Spleen (tissue), 11 donors: Measurements from ENCODE around the gene GCK. TPM values are rescaled to one million over a fixed set of nuclear protein-coding genes. Genes with fewer than 3 reads are reported as not detected.

Source experiments
- DNase-seq: peaks from one replicate; pipeline ENCODE4 v3.0.0-alpha.2; 2020
- H3K27ac ChIP-seq, 8 donors: fragments of 200-600 bp; sonication (generic) in 7 of 8; 1 replicate in 4 of 8; 2 replicates in 4 of 8; pipeline versions ENCODE4 v1.5.0 to v1.8.0; 2016 to 2021; ENCODE audit warnings: inconsistent platforms in 4 of 8, mild to moderate bottlenecking in 4 of 8, moderate library complexity in 1 of 8
- H3K27me3 ChIP-seq, 7 donors: fragments of 200-600 bp; sonication (generic) in 6 of 7; replicated peaks in 1 of 7; 1 replicate in 4 of 7; 2 replicates in 3 of 7; pipeline versions ENCODE4 v1.5.0 to v1.8.0; 2016 to 2021; ENCODE audit warnings: inconsistent platforms in 3 of 7, mild to moderate bottlenecking in 1 of 7
- H3K36me3 ChIP-seq, 6 donors: fragments of 200-600 bp; sonication (generic) in 5 of 6; 1 replicate in 4 of 6; 2 replicates in 2 of 6; pipeline versions ENCODE4 v1.5.0 to v1.8.0; 2016 to 2021; ENCODE audit warnings: inconsistent platforms in 2 of 6
- H3K4me1 ChIP-seq, 6 donors: fragments of 200-600 bp; sonication (generic) in 5 of 6; 1 replicate in 3 of 6; 2 replicates in 3 of 6; pipeline versions ENCODE4 v1.5.0 to v1.8.0; 2016 to 2021; ENCODE audit warnings: inconsistent platforms in 3 of 6
- H3K4me3 ChIP-seq, 8 donors: fragments of 200-600 bp; sonication (generic) in 7 of 8; 1 replicate in 4 of 8; 2 replicates in 4 of 8; pipeline versions ENCODE4 v1.5.0 to v1.8.0; 2016 to 2021; ENCODE audit warnings: inconsistent platforms in 4 of 8, mild to moderate bottlenecking in 4 of 8, moderate library complexity in 2 of 8
- H3K9me3 ChIP-seq, 8 donors: fragments of 200-600 bp; sonication (generic) in 7 of 8; 1 replicate in 4 of 8; 2 replicates in 4 of 8; pipeline versions ENCODE4 v1.5.0 to v1.8.0; 2016 to 2021; ENCODE audit warnings: inconsistent platforms in 4 of 8
- POLR2A ChIP-seq, 3 donors: fragments of 450-650 bp; IDR thresholded peaks; one replicate each; pipeline ENCODE4 v1.5.1; 2017; ENCODE audit warnings: antibody characterized with exemption in 3 of 3, mild to moderate bottlenecking in 1 of 3
- POLR2AphosphoS5 ChIP-seq, 3 donors: sonication (generic); formaldehyde crosslinking; IDR thresholded peaks; one replicate each; pipeline ENCODE4 v1.5.1; 2017; ENCODE audit warnings: antibody characterized with exemption in 3 of 3
- WGBS, 5 donors: extraction: QIAGEN DNeasy Blood & Tissue Kit in 3 of 5; methylation state at CpG; one replicate each; pipeline versions ENCODE4 v1.1.5 to v1.1.7; 2013 to 2018; 5-methylcytosine and 5-hydroxymethylcytosine counted together
- intact Hi-C: fragments of 100-400 bp; cut with DNase I; formaldehyde crosslinking; loops from one replicate; pipeline ENCODE4 v1.15.0; 2023; ENCODE audit warnings: low total_unique reads
- polyA plus RNA-seq, 3 donors: library from polyadenylated mRNA; stranded (reverse); fragments of 200-250 nt; gene quantifications; one replicate each; pipeline ENCODE4 v1.2.1, GENCODE V29; 2013
- total RNA-seq, 7 donors: library from RNA; depleted of rRNA in 3 of 7; stranded (reverse); fragments of >200 nt in 3 of 7; fragmentation: NEBNext Ultra II Directional in 4 of 7; extraction: Animal tissue kit (Norgen Biotek cat#: 25700) in 4 of 7; gene quantifications; one replicate each; pipeline versions ENCODE4 v1.1.0 to v1.2.1, GENCODE V29; 2016 to 2021
- TF ChIP-seq, protein P1 (sequence below), 11 experiments: fragments of 200-600 bp in 7 of 11; fragments of 450-650 bp in 4 of 11; sonication (generic) in 4 of 11; IDR thresholded peaks in 8 of 11; conservative IDR thresholded peaks in 3 of 11; 1 replicate in 7 of 11; 2 replicates in 4 of 11; pipeline versions ENCODE4 v1.4.0 to v1.8.0; 2016 to 2021; ENCODE audit warnings: antibody characterized with exemption in 11 of 11, inconsistent platforms in 4 of 11, mild to moderate bottlenecking in 1 of 11
- donor health status: healthy with polysubstance abuse.
- donor health status: DM: no; HTN: no; CAD: no; lungs with moderate emphysema.
- donor health status: DM: no; HTN: no; CAD: no.
- donor health status: Bipolar disorder and iron deficiency.
- donor health status: healthy.
- donor health status: DM: no; HTN: no; CAD: no.
- donor health status: DM: yes; HTN: yes; CAD: no.

The GCK gene
- total and polyA plus RNA-seq, 10 donors, result 0.29 to 1.7 (median 0.55) TPM; not detected in 3

DNA sequence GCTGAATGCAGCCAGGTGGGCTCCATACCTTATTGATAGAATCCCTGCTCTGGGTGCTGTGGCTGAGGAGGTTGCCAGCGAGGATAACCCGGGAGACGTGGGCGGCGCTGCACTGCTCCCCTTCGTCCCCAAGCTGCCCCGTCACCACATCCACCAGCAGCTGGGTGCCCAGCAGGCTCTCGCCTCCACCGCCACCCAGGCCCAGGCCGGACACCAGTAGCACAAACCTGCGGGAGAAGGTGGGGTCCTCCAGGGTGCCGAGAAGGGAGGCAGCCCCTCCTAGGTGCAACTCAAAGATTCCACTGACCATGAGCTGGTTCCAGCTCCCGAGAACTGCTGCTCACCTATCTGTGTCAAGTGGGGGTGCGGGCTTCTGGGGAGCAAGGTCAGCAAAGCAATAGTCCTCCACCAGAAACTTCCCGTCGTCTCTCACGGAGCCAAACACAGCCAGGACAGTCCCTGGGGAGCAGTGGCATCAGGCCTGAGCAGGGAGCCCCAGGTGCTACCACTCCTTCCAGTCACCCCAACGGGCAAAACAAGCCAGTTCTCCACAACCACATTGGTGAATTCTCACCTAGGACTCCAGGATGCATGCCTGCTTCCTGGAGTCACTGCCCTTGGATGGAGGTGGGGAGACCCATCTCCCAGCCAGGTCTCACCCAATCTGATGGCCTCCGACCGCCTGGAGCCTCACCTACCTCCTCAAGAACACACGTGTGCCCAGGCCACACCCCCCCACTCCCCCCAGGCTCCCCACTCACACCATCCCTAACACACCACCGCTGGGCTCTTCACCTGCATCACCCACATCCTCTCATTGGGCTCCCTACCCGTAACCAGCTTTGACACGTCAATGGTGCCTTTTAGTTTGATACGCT, 72.2 kb downstream of the GCK start:
- no peaks in the 10 kb centered on the region for H3K9me3 ChIP-seq
- no peak overlapping the region for H3K4me3 ChIP-seq
- no peaks in the 10 kb centered on the region for H3K27me3 ChIP-seq
- intact Hi-C loops, result no loop called here
- peaks cover 1 to 20% (median 4%) of the 10 kb centered on the region in 6 donors for H3K4me1 ChIP-seq
- H3K27ac ChIP-seq, result no peak overlapping the region
- DNase-seq, result peak; percentile 71
- peaks cover 0 to 98% (median 50%) of the 10 kb centered on the region in 6 donors for H3K36me3 ChIP-seq
- TF ChIP-seq, protein P1, sequence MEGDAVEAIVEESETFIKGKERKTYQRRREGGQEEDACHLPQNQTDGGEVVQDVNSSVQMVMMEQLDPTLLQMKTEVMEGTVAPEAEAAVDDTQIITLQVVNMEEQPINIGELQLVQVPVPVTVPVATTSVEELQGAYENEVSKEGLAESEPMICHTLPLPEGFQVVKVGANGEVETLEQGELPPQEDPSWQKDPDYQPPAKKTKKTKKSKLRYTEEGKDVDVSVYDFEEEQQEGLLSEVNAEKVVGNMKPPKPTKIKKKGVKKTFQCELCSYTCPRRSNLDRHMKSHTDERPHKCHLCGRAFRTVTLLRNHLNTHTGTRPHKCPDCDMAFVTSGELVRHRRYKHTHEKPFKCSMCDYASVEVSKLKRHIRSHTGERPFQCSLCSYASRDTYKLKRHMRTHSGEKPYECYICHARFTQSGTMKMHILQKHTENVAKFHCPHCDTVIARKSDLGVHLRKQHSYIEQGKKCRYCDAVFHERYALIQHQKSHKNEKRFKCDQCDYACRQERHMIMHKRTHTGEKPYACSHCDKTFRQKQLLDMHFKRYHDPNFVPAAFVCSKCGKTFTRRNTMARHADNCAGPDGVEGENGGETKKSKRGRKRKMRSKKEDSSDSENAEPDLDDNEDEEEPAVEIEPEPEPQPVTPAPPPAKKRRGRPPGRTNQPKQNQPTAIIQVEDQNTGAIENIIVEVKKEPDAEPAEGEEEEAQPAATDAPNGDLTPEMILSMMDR (IDR thresholded peaks at IDR 0.05 in 8 of 11, conservative IDR thresholded peaks at IDR 0.05 in 3 of 11), result no peak
- WGBS, 5 donors, result 89 to 94% (median 90%) methylated on average over 18 to 25 of the region's 25 CpGs

DNA sequence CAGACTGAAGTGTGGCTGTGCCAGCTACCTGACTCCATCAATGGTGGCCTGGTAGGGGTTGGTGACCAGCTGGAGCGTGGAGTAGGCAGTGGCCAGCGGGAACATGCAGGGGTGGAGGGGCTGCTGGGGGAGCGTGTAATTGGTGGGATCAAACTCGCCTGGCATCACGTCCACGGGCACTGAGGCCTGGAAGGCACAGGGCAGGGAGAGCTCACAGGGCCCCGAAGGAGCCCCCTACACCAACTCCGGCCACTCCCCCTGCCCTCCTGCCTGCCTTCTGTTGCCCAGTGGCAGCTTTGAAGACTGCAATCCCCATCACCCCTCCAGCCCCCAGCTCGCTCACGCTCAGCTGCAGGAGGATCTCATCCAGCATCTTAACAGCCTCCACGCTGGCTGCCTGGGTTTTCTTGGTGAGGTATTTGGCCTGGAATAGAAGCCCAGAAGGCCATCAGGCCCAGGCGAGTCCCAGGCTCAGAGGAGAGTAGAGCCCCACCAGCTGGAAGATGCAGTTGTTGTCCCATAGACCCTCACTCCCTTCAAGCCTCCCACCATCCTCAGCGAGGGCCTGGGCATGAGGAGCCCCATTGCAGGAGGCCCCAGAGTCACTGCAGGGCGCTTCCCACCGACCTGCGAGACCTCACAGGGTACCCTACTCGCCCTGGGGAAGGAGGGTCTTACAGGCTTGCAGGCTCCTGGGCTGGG, 73.0 kb downstream of the GCK start:
- intact Hi-C loops, result no loop called here
- no peaks in the 10 kb centered on the region for H3K9me3 ChIP-seq
- H3K4me3 ChIP-seq, result no peak overlapping the region
- TF ChIP-seq, protein P1 (IDR thresholded peaks at IDR 0.05 in 8 of 11, conservative IDR thresholded peaks at IDR 0.05 in 3 of 11), result no peak
- TF ChIP-seq POLR2AphosphoS5 (IDR thresholded peaks at IDR 0.05), result peak in 1 of 3 donors; percentile 37
- H3K27me3 ChIP-seq, result no peaks in the 10 kb centered on the region
- WGBS, 5 donors, result 84 to 97% (median 91%) methylated on average over 13 to 17 of the region's 17 CpGs
- no peak for DNase-seq
- H3K27ac ChIP-seq, result no peak overlapping the region
- H3K4me1 ChIP-seq, result peaks cover 0 to 12% (median 0%) of the 10 kb centered on the region in 6 donors
- H3K36me3 ChIP-seq, result peaks cover 0 to 100% (median 50%) of the 10 kb centered on the region in 6 donors

DNA sequence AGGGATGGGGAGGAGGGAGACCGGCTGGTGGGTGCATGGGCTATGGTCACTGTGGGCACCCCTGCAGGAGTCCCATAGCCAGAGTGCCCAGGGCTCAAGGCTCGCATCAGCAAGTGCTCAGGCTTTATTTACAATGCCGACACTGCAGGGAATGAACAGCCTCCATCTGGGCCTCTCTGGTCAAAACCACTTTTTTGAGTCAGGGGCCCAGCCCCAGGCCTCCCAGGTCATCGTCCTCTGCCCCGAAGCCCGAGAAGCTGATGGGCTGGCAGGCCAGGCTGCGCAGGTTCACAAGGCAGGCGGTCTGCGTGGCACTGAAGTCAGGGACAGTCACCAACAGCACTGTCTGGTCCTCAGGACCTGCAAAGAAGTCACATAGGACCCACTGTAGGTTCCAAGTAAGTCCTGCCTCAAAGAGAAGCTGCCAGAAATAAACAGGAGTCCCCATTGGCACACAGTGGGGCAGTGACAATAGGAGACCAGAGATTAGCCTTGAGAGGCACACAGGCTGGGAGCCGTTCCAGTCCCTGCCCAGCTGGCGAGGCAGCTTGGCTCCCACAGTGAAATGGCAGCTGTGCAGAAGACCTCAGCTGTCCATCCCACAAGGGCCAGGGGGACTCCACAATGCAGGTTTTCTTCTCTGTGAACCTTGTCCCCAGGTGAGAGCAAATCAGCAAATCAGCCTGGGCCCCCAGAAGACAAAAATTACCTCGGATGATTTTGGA, 74.5 kb downstream of the GCK start:
- peak; percentile 51 for DNase-seq
- no peak for TF ChIP-seq POLR2A (IDR thresholded peaks at IDR 0.05)
- TF ChIP-seq, protein P1 (IDR thresholded peaks at IDR 0.05 in 8 of 11, conservative IDR thresholded peaks at IDR 0.05 in 3 of 11), result no peak
- TF ChIP-seq POLR2AphosphoS5 (IDR thresholded peaks at IDR 0.05), result peak in 1 of 3 donors; percentile 43
- Histone ChIP-seq H3K36me3 (peaks cover 0 to 100% (median 53%) of the 10 kb centered on the region in 6 donors), H3K27me3 (no peaks in the 10 kb centered on the region), H3K4me1 (no peaks in the 10 kb centered on the region), H3K4me3 (no peak overlapping the region), H3K9me3 (no peaks in the 10 kb centered on the region), H3K27ac (no peak overlapping the region)
- intact Hi-C loops, result no loop called here
- 76 to 88% (median 86%) methylated on average over 7 to 12 of the region's 12 CpGs for WGBS, 5 donors
